Measurements from ENCODE around the gene RAD9B.
A peak's percentile ranks its signal among the peaks of the same experiment; 100 is the strongest.
"Not testable (repeated sequence)": the region's sequence is repeated elsewhere in the genome, so short reads cannot be mapped to it uniquely, and the experiment has no call there.

The RAD9B gene

GRCh38 chr12:110501752-110502738, at the start of gene RAD9B, which contains the start of gene VPS29:
RAD9B (plus strand) TSS chr12:110502331; CDS start chr12:110502338, 7 bp downstream.
VPS29 (minus strand) TSS chr12:110502111; CDS start chr12:110502051, 60 bp downstream.
- DNase-seq = peak; percentile 99

- no peak for DNase-seq
Measured at GRCh38 chr12:110453569-110454296, 48.4 kb upstream of the RAD9B start.

- DNase-seq = no peak
Measured at GRCh38 chr12:110458756-110459155, 43.4 kb upstream of the RAD9B start.

- not testable (repeated sequence) for DNase-seq
Measured at GRCh38 chr12:110461189-110461588, 40.9 kb upstream of the RAD9B start.

DNA sequence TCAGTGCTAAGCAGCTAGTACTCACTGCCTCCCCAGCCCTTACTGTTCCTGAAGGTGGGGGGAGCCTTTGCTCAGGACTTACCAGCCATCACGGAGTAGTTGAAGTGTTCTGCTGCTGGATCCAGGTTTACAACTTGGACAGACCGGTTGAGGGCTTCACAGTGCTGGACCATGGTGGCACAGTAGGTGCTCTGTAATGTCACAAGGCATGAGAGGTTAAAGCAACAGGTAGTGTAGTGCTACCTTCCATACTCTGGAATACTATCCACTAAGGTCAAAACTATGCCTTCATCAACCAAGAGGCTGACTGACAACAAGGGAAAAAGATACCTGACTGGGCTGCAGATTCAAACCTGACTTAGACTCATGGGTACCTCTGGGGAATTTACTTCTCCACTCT, 37.1 kb upstream of the RAD9B start:
- DNase-seq = no peak

GRCh38 chr12:110465765-110466164, 36.4 kb upstream of the RAD9B start:
- DNase-seq = not testable (repeated sequence)

- no peak for DNase-seq
Measured at GRCh38 chr12:110466791-110467190, 35.3 kb upstream of the RAD9B start.

DNA sequence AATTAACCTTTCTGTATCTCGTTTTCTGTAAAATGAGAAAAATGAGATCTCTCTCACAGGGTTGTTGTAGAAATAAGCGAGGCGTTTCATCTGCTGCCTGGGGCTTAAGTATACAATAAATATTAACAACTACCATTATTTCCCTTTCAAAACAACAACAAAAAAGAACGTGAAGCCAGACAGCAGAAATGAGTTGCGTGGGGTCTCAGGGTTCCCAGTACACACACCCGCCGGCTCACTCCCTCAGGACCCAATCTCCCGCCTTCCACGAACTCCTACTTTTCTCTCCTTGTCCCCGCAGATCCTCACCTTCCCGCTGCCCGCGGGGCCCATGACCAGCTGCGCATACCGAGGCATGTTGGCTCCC, 34.3 kb upstream of the RAD9B start:
- no peak for DNase-seq

- DNase-seq = peak; percentile 96 to 97
Measured at GRCh38 chr12:110468214-110469048, 33.7 kb upstream of the RAD9B start, which contains the start of the genes FAM216A and GPN3. FAM216A (plus strand) TSS chr12:110468845; CDS start chr12:110468876, 31 bp downstream. GPN3 (minus strand) TSS chr12:110468257; CDS start chr12:110468203, 54 bp downstream.

DNA sequence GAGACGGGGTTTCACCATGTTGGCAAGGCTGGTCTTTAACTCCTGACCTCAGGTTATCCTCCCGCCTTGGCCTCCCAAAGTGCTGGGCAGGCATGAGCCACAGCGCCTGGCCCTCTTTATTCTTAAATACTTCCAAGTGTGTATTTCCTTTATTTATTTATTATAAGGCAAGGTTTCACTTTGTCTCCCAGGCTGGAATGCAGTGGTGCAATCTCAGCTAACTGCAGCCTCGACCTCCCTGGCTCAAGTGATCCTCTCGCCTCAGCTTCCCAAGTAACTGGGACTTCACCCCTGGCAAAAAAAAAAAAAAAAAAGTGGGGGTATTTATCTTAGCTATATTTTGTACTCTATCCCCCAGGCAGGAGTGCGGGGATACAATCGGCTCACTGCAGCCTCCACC, 26.7 kb upstream of the RAD9B start:
- no peak for DNase-seq

DNA sequence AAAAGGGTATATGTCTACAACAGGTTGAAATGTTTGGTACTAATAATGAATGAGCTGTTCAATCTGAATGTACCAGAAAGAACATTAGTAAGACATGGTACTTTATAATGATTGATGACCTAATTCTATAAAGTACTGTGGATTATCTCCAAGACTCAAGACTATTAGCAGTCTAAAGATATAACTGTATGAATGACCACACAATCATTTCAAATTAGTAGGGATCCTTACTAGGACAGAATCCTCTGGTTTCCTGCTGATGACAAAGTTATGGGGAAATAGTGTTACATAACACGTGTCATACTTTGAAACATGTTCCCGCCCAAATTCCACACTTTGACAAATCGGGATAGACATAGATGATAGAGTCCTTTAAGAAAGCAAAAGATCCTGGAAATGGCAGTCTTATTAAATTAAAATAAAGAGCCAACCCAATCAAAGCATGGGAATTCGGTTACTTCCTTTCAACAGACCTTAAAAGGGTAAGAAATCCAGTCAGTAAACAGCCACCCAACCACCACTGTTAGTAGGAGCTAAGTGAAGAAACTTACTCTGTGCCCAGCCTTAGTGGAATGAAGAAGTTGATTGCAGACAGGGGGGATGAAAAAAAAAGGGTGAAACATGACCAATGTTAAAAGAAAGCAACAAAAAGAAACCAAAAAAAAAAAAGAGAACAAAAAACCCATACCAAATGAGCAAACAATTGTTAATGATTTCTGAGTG, 3.0 kb upstream of the RAD9B start:
- DNase-seq = no peak

- DNase-seq = no peak
Measured at GRCh38 chr12:110501399-110501751, 756 bp upstream of the RAD9B start.

DNA sequence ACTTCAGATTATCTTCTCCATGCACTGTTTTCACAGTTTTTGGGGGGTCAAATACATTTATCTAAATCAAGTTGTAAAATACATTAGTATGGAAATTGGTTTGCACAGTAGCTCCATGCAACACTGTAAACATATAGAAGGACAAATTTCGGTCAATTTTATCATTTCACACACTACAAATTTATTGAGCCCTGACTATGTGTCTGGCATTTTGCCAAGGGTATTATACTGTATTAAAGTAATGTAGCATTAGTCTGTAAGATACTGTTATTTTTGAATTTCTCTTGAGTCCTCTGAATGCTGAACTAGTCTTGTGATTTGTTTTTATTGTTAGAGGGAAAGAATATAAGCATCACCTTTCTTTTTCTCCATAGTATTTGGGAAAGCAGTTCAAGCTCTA, 1.3 kb downstream of the RAD9B start:
- DNase-seq = no peak

GRCh38 chr12:110505332-110505731, 3.2 kb downstream of the RAD9B start:
- no peak for DNase-seq

GRCh38 chr12:110508071-110508586, 6.0 kb downstream of the RAD9B start:
- no peak for DNase-seq

- DNase-seq = no peak
Measured at GRCh38 chr12:110513842-110514241, 11.7 kb downstream of the RAD9B start.

DNA sequence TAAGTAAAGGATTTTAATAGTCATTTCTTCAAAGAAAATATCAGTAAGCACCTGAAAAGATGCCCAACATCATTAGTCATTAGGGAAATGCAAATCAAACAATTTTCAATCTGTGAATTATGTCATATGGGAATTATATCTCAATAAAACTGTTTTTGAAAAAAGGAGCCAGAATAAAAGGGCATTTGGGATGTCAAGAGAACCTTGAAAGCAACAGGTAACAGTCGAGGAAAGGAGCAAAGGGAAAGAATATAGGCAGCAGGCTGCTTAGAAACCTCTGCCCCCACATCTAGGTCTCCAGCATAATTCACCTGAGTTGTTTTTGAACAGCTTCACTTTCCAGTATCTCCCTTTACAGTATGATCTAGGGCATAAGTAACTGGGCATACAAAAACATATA, 12.2 kb downstream of the RAD9B start:
- DNase-seq = no peak

DNA sequence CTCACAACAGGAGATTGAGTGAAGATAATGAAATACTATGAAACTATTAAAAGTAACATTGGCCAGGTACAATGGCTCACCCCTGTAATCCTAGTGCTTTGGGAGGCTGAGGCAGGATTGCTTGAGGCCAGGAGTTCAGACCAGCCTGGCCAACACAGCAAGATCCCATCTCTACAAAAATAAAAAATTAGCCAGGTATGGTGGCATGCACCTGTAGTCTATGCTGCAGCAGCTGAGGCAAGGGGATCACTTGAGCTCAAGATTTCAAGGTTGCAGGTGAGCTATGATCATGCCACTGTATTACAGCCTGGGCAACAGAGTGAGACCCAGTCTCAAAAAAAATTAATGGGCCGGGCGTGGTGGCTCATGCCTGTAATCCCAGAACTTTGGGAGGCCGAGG, 14.9 kb downstream of the RAD9B start:
- DNase-seq = no peak

- DNase-seq = not testable (repeated sequence)
Measured at GRCh38 chr12:110518014-110518413, 15.9 kb downstream of the RAD9B start.

GRCh38 chr12:110520876-110521712, 19.0 kb downstream of the RAD9B start:
- DNase-seq = not testable (repeated sequence)
